Activated effector memory CD4-positive, alpha-beta T cell treated with anti-CD3 and anti-CD28 coated beads, Interleukin-2, amount 50 U/mL, for 16 hours (primary cell): ENCODE data around the gene IDH3A.

Experiments
- DNase-seq: peaks from one replicate; pipeline ENCODE4 v3.0.0-alpha.2; 2020

IDH3A gene

DNA sequence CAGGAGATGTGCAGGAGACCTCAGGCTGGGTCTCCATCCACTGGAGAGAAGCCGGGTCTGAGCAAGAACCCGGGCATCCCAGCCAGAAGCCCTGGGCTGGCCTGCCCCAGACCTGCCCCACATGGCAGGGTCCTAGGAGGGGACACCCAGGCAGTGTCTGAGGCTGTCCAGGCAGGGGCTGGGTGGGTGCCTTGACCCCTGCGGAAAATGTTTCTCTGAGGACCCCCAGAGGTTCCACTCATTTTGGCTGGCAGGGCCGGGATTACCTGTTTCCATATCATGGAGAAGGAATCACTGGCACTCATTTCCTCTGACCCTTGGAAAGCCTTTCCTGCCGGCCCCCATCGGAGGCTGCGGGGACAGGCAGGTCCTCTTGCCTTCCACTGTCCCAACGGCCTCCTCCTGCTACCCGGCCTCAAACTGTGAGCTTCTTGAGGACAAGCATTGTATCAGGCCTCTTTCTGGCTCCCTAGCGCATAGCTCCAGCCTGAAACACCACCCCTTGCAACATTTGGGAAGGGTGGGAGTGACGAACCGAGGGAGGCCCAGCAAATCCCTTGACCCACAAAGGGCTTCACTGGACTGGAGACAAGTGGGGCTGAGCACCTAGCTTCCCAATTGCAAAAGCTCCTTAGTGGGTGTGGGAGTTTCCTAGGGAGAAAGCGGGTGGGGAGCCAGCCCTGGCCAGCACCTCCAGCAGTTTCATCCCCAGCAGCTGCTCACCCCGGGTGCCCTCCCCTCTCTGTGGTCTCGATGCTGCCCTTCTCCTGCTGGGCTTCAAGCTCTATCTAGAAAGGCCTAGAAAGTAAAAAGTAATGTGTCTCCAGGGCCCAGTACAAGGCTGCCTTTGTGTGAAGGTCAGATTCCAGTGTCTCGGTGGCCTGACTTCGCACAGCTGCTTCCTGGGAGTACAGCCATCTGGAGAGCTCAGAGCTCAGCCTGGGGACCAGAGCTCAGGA is 55.5 kb downstream of the IDH3A start:
- DNase-seq, result no peak

GRCh38 chr15:78205337-78205736 is 56.2 kb downstream of the IDH3A start:
- no peak for DNase-seq

- no peak for DNase-seq
These were observed 56.7 kb downstream of the IDH3A start for GRCh38 chr15:78205856-78206255.

GRCh38 chr15:78206326-78207109 is 57.4 kb downstream of the IDH3A start:
- peak; percentile 39 for DNase-seq

DNA sequence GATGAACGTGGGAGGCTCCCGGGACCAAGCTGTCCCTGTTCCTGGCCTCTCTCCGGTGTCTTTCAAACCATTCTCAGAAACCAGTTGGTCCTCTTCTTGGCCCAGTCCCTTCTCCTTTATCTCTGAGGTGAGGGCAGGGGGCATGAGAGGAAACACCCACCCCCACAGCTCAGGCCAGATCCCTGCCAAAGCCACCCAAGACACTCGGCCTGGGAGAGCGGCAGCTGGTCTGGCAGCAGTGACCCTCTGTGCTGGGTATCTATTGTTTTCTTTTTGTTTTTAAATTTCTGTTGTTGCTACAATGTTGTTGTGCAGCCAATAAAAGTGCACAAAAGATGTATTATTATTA is 57.9 kb downstream of the IDH3A start:
- no peak for DNase-seq

- DNase-seq, result no peak
These were observed 58.6 kb downstream of the IDH3A start for GRCh38 chr15:78207641-78208340.

DNA sequence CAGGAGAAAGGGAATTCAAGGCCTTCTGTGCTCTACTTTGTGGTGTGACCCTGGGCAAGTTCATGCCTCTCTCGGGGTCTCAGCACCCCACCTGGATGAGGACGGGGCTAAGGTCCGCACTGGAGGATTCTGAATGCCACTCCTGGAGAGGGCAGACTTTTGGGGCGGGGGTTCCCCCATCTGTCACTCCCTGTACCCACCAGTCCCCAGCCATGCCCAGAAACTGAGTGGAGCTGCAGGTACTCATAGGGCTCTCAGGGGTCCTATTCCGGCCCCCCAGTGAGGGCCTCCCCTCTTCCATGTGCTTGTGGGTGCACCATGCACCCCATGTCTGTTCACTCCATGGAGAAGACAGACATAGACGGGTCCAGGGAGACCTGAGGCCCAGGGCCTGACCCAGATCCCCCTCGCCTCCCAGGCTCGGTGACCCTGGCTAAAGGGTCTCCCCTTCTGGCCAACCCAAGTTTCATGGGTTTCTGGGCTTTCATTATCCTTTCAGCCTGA is 59.2 kb downstream of the IDH3A start:
- DNase-seq, result no peak

DNA sequence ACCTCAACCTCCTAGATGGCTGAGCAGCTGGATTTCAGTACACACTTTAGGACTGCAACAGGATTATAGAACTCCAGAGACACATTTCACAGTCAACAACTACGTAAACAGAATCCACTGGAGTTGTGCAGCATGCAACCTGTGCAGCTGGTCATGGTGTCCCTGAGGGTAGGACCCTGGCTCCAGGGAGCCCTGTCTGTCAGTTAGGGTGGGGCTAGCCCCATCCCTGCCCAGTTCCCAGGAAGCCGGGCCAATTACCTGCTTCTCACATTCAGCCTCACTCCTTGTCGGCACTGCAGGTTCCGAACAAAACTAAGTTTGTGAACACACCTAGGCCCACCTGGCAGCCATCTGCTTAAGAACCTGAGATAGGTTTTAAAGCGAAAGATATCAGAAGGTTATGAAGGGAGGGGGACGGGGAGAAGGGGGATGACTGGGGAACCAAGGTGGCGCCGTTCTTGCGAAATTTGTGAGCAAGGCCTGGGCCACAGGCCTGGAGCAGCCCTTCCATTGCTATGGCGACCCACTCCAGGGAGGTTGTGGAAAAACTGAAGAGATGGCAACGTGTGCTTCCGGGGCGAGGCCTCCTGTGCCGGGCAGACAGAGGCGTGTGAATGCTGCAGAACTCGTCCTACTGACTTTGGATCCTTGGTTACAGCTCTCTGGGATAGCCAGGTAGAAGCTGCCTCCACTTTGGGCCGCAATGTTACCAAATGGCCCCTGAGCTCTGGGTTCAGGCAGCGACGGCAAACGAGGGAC is 59.9 kb downstream of the IDH3A start:
- DNase-seq, result peak; percentile 9

- peak; percentile 45 for DNase-seq
These were observed 60.6 kb downstream of the IDH3A start for GRCh38 chr15:78209646-78210348.

GRCh38 chr15:78210349-78210717 is 61.2 kb downstream of the IDH3A start:
- DNase-seq, result peak; percentile 27

DNA sequence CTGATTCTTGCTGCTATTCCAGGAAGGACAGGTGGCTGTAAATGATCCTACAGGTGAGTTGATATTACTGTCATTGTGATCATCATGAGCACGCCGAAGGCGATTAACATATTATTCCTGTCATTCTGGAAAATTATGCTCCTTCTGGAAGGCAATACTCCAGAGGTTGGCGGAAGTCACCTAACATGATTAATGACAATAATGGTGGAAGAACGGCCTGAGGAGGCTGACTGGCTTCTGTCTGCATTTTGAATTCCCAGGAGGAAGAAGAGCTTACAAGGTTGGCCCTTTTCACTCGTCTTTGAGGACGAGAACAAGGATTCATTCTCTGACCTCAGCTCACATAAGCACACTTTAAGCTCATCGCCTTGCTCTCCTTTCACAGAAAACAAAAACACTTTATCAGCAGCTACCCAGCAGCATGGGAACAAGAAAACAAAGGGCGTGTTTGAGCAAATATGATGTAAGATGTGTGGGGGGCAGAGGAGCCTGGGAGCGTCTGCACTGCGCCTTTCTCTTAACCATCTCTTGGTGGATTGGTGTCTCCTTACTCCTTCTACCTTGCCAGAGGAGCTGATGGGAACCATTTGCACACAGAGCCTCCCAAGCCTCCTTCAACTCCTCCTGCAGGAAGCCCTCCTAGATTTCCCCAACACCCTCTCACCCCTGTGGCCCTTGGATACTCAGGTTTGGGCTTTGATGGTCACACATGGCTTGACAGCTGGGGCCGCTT is 62.2 kb downstream of the IDH3A start:
- peak; percentile 33 for DNase-seq

- no peak for DNase-seq
These were observed 62.8 kb downstream of the IDH3A start for GRCh38 chr15:78212008-78212407.

DNA sequence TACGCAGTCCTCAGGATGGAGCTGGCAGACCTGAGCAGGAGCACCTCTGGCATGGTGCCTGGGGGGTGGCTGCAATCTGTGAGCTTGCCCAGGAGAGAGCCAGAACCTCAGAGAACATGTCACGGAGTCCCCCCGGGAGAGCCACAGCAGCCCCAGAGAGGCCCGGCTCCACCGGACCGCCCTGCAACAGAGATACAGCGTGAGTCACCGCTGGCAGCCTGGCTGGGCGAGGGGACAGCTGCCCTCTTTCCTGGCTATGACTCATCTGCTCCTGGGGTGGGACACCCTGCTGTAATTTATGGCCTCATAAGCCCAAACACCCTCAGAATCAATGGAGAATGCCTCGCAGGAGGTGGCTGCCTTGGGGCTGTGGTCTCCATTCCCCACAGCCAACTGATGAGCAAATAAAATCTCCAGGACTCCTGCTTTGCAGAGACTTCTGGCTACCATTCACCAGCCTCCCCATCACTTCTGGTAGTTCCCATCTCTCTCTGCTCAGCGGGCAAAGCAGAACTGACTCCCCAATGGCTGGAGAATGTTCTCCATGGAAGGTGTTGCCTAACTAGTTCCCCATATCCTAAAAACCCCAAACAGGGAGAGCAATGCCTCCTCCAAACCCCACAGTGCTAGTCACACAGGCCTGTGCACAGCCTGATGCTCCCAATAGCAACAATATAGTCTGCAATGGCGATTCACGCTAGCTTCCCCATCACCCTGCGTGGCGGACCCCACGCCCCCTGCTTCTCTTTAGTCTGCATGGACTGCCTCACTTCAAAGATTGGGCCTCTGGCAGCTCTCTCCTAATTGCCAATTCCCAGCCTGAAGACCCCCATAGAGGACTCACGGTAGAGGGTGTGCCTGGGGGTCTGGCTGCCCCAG is 63.6 kb downstream of the IDH3A start:
- peak; percentile 51 for DNase-seq

- DNase-seq, result no peak
These were observed 64.2 kb downstream of the IDH3A start for GRCh38 chr15:78213425-78213750.

DNA sequence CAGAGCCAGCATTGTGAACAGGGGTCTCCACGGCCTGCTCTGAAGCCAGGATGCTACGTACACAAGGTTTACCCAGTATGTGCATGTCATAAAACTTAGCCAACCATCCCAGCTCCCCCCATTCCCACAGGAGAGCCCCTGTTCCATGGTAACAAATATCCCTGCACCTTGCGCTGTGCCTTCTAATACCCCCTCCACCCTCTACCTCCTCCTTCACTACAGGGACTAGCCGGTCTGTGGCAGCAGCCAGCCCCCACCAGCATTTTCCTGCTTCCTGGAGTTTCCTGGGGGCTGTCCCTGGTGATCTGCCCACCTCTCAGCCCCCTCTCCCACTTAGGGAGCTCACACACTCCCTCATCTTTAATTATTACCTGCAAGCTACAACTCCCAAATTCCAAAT is 64.8 kb downstream of the IDH3A start:
- no peak for DNase-seq

GRCh38 chr15:78216276-78217104 is 67.3 kb downstream of the IDH3A start:
- DNase-seq, result peak; percentile 37

GRCh38 chr15:78220713-78221112 is 71.6 kb downstream of the IDH3A start:
- no peak for DNase-seq
